ENCODE measurements around the gene CFL1.

CFL1 gene

GRCh38 chr11:65868076-65868667, 10.2 kb upstream of the CFL1 start:
- Histone ChIP-seq H2AFZ (ENCODE audit: low read depth, low read length) (no peak overlapping the region), H3K4me3 (ENCODE audit: low read length) (no peak overlapping the region), H3K27me3 (ENCODE audit: low read depth, low read length) (no peaks in the 10 kb centered on the region), H3K79me2 (ENCODE audit: low read length) (no peaks in the 10 kb centered on the region), H3K4me1 (ENCODE audit: low read length) (peaks cover 3% of the 10 kb centered on the region), H3K9ac (ENCODE audit: low read length) (no peak overlapping the region), H3K27ac (ENCODE audit: low read length) (no peak overlapping the region), H3K9me3 (ENCODE audit: insufficient read depth, low read length) (no peaks in the 10 kb centered on the region), H3K4me2 (ENCODE audit: low read length) (no peak overlapping the region), H3K36me3 (replicated peaks; ENCODE audit: low read depth, low read length) (peaks cover 48% of the 10 kb centered on the region), H4K20me1 (ENCODE audit: insufficient read depth, low read length) (no peaks in the 10 kb centered on the region; the same call in 1 of the 2 replicates)
- TF ChIP-seq CTCF (IDR thresholded peaks at IDR 0.05; ENCODE audit: low read depth, low read length) = no peak
- TF ChIP-seq EZH2phosphoT487 (IDR thresholded peaks at IDR 0.05; ENCODE audit: low read depth) = no peak

- H2AFZ ChIP-seq (ENCODE audit: low read depth, low read length) = no peak overlapping the region
- H3K4me3 ChIP-seq (ENCODE audit: low read length) = no peak overlapping the region
- no peaks in the 10 kb centered on the region for H3K27me3 ChIP-seq (ENCODE audit: low read depth, low read length)
- H3K9me3 ChIP-seq (ENCODE audit: insufficient read depth, low read length) = no peaks in the 10 kb centered on the region
- H3K36me3 ChIP-seq (replicated peaks; ENCODE audit: low read depth, low read length) = peaks cover 55% of the 10 kb centered on the region
- H3K4me2 ChIP-seq (ENCODE audit: low read length) = no peak overlapping the region
- no peaks in the 10 kb centered on the region for H3K4me1 ChIP-seq (ENCODE audit: low read length)
- TF ChIP-seq CTCF (IDR thresholded peaks at IDR 0.05; ENCODE audit: low read depth, low read length) (no peak), EZH2phosphoT487 (IDR thresholded peaks at IDR 0.05; ENCODE audit: low read depth) (no peak)
- H3K27ac ChIP-seq (ENCODE audit: low read length) = no peak overlapping the region
- H3K79me2 ChIP-seq (ENCODE audit: low read length) = peaks cover under 1% of the 10 kb centered on the region; the same call in 1 of the 2 replicates
- no peaks in the 10 kb centered on the region; the same call in 1 of the 2 replicates for H4K20me1 ChIP-seq (ENCODE audit: insufficient read depth, low read length)
- H3K9ac ChIP-seq (ENCODE audit: low read length) = no peak overlapping the region
Measured at GRCh38 chr11:65867284-65868071, 9.5 kb upstream of the CFL1 start.

- no peak overlapping the region for H3K4me3 ChIP-seq (ENCODE audit: low read length)
- H3K4me1 ChIP-seq (ENCODE audit: low read length) = peaks cover 3% of the 10 kb centered on the region
- no peak for TF ChIP-seq EZH2phosphoT487 (IDR thresholded peaks at IDR 0.05; ENCODE audit: low read depth)
- no peak for TF ChIP-seq CTCF (IDR thresholded peaks at IDR 0.05; ENCODE audit: low read depth, low read length)
- H3K9ac ChIP-seq (ENCODE audit: low read length) = no peak overlapping the region
- H3K9me3 ChIP-seq (ENCODE audit: insufficient read depth, low read length) = no peaks in the 10 kb centered on the region
- no peak overlapping the region for H3K4me2 ChIP-seq (ENCODE audit: low read length)
- no peak overlapping the region for H3K27ac ChIP-seq (ENCODE audit: low read length)
- no peak overlapping the region for H2AFZ ChIP-seq (ENCODE audit: low read depth, low read length)
- peaks cover 9% of the 10 kb centered on the region for H3K79me2 ChIP-seq (ENCODE audit: low read length)
- H3K27me3 ChIP-seq (ENCODE audit: low read depth, low read length) = no peaks in the 10 kb centered on the region
- H4K20me1 ChIP-seq (ENCODE audit: insufficient read depth, low read length) = no peaks in the 10 kb centered on the region; the same call in 1 of the 2 replicates
- peaks cover 62% of the 10 kb centered on the region for H3K36me3 ChIP-seq (replicated peaks; ENCODE audit: low read depth, low read length)
Measured at GRCh38 chr11:65866509-65867283, 8.7 kb upstream of the CFL1 start.
